Activated CD4-positive, alpha-beta T cell treated with anti-CD3 and anti-CD28 coated beads, Interleukin-2, Interleukin-6, amounts not matched to agents 100 ng/mL and 50 ng/mL, durations not matched to agents 16 hours and 8 hours (primary cell): ENCODE data around the gene SAV1.
"Not testable (repeated sequence)": the region's sequence is repeated elsewhere in the genome, so short reads cannot be mapped to it uniquely, and the experiment has no call there.

ENCODE experiments used
- DNase-seq: peaks from one replicate; pipeline ENCODE4 v3.0.0-alpha.2; 2020

SAV1 gene

DNA sequence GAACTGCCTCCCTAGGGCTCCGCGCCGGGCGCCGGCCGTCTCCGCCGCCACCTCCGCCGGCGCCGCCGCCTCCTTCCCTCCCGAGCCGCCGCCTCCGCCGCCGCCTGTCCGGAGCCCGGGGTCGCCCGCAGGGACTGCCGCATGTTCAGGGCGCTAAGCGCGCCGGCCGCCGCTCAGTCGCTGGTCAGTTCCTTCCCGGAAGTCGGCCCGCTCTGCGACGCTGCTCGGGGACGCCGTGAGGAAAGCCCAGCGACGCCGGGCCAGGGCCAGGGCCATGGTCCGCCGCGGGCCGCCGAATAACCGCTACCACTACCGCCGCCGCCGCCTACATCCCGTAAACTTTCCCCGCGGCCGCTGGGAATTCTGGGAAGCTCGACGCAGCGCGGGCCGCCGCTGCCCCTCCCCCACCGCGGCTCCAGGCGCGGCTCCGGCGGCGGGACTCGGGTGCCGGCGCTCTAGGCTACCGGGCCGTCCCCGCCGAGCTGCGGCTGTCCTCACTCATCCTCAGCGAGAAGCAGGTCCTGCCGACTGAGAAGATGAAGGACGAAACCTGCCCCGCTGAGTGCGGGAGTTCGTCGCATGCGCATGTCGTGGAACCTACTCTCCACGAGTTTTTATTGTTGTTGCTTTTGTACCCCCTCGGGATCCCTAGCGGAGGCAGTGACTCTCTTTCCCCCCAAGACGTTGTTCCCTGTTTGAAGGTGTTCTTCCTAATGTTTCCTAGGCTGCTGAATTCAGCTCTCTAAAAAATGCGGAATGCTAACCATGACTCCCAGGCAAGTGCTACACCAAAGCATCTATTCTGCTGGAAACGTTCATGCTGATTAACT is at the start of gene SAV1:
SAV1 (minus strand) TSS at position 311 of the 830 bp plus-strand sequence. CDS start 339 bp downstream, outside the sequence.
- peak; percentile 66 for DNase-seq

DNA sequence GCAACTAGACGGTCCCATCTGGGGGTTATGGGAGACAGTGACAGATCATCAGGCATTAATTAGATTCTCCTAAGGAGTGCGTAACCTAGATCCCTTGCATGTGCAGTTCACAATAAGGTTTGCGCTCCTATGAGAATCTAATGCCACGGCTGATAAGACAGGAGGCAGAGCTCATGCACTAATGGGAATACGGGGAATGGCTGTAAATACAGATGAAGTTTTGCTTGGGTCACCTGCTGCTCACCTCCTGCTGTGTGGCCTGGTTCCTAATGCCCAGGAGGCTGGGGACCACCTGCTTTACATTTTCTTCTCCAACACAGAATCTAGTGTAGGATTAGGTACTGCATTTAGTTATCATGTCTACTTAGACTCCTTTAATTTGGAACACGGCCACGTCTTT is 49.7 kb upstream of the SAV1 start:
- DNase-seq: no peak

DNA sequence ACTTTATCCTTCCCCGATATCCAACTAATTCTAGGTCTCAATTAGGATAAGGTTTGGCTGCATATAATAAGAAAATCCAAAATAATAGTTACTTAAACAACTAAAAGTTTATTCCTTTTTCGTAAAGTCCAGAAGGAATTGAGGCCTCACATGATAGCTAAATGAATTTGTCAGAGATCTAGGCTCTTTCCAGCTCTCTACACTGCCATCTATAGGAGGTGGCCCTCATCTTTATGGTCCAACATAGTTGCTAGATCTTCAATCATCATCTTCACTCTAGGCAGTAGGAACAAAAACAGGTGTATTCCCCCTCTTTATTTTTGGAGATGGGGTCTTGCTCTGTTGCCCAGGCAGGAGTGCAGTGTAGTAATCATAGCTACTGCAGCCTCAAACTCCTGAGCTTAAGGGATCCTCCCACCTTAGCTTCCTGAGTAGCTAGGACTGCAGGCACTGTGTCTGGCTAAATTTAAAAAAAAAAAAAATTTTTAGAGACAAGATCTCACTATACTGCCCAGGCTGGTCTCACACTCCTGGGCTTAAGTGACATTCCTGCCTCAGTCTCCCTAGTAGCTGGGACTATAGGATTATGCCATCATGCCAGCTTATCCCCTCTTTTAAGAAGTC is 46.5 kb upstream of the SAV1 start:
- peak; percentile 44 for DNase-seq

DNA sequence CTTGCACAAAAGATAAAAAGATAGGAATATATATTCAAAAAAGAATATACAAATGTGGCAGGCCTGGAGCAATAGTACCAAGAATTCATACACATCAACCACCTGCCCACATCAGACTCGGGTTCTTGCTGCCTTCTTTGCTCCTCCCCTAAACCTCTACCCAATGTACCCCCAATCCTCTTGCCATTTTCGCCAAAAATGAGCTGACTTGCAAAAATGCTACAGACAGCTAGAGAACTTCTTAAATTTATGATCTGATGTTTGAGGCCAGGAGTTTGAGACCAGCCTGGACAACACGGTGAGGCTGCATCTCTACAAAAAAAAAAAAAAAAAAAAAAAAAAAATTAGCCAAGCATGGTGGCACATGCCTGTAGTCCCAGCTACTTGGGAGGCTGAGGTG is 42.9 kb upstream of the SAV1 start:
- no peak for DNase-seq

DNA sequence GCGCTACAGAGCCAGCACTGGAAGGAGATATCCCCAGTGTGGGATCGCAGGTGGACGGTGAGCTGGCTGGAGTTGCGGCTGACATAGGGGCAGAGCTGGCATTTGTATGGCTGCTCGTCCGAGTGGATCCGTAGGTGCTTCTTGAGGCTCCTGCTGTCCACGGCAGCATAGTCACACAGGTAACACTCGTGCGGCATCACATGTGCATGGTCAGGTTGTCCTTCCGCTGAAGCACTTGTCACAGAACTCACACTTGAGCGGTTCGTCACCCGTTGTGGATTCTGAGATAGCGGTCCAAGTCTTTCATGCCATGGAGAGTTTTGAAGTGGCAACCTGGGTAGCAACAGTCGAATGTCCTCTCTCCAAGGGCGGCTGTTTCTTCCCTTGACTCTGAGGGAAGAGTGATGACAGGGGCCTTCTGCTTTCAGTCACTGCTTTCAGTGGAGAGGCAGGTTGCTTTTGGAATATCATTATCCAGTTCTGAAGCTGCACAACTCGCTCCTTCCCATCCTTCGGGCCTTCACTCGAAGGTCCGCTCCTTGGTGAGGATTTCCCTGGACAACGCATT is 37.0 kb upstream of the SAV1 start:
- no peak for DNase-seq

DNA sequence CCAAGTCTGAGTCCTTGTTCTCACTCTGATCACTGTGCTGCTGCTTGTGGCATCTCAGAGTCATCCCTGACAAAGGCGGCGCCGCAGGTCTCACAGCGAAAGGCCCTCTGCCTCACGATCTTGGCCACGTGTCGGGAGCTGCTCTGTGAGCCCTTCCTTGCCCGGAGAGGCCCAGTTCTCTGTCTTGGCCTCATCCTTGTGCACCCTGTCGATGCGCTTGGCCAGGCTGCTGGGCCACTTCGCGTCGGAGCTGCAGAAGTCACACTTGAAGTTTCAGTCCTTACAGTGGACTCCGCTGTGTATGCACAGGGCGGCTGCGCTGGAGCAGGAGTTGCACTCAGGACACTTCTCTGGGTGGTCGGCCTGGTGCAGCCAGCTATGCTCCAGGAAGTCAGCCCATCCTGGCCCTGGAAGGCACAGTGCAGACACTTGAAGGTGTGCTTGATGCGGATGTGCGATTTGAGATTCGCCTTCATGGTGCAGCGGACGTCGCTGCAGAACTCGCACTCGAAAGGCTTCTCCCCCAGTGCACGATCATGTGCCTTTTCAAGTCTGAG is 36.4 kb upstream of the SAV1 start:
- no peak for DNase-seq

DNA sequence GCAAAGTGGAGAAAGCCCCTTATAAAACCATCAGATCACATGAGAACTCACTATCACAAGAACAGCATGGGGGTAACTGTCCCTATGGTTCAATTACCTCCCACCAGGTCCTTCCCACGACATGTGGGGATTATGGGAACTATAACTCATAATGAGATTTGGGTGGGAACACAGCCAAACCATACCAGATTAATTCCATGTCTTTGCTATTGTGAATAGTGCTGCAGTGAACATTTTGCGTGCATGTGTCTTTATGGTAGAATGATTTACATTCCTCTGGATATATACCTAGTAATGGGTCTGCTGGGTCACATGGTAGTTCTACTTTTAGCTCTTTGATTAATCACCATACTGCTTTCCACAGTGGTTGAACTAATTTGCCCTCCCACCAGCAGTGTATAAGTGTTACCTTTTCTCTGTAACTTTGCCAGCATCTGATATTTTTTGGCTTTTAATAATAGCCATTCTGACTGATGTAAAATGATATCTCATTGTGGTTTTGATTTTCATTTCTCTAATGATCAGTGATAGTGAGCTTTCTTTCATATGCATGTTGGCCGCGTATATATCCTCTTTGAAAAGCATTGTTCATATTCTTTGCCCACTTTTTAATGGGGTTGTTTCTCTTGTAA is 29.7 kb upstream of the SAV1 start:
- DNase-seq: no peak

DNA sequence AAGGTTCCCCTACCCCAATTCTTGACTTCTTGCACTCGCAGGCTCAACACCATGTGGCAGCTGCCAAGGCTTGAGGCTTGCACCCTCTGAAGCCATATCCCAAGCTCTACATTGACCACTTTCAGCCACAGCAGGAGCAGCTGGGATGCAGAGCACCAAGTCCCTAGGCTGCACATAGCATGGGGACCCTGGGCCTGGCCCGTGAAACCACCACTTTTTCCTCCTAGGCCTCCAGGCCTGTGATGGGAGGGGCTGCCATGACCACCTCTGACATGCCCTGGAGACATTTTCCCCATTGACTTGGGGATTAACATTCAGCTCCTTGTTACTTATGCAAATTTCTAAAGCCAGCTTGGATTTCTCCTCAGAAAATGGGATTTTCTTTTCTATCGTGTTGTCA is 26.2 kb upstream of the SAV1 start:
- not testable (repeated sequence) for DNase-seq

DNA sequence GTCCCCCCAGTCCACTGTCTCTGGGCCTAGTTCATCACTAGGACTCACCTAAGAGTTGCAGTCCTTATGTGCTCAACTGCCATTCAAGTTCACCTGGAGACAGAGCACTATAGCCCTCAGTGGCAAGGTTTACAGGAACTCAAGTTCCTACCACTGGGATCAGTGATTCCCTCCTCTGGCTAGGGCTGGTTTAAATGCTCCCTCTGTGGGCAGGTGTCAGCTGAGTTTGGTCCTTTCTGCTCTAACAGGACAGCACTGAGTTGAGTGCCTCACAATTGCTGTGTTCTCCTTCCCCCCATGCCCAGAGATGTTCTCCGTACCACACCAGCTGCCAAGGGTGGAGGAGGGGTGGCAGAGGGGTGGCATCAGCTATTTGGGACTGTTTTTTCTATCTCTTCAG is 20.8 kb upstream of the SAV1 start:
- no peak for DNase-seq

DNA sequence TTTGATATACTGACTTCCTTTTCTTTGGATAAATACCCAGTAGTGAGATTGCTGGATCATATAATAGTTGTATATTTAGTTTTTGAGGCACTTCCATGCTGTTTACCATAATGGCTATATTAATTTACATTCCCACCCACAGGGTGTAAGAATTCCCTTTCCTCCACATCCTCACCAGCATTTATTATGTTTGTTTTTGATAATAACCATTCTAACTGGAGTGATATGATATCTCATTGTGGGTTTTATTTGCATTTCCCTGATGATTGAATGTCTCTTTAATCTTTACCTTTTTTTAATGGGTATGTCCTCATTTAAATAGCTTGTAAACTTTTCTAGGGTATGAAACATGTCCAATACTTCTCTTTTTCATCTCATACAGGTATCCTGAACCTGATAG is 11.6 kb upstream of the SAV1 start:
- DNase-seq: no peak

DNA sequence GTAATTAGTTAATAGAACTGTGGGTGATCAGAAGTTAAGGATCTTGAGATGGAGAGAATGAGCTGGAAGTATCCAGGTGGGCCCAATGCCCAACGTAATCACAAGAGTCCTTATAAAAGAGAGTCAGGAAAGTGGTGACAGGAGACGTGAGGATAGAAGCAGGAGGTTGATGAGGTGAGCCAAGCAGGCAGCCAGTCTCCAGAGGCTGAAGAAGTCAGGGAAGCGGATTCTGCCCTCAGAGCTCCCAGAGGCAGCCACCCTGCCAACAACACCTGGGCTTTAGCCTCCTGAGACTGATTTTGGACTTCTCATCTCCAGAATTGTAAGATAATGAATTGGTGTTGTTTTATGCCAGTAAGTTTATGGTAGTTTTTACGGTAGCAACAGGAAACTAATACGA is 10.1 kb upstream of the SAV1 start:
- no peak for DNase-seq

DNA sequence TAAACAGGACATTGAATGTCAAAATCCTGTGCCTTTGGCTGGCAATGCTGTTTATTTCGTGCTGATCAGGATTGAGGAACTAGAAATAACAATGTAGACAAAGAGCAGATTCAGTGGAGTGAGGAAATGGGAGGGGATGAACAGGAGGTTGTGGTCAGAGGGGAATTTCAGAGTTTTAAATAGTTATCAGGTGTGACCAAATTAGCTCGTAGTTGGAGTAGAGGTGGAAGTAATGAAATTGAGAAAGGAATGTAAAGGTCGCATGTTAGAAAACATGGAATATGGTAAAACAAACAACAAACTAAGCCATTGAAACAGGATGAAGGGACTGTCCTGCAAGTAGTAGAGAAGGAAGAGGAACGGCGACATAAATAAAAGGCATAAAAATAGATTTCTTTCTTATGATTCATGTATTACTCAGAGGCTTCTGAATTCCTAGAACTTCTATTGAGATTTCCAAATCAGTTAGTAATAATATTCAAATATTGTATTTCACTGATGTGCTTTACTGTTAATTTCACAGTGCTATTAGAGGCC is 9.5 kb upstream of the SAV1 start:
- DNase-seq: no peak

DNA sequence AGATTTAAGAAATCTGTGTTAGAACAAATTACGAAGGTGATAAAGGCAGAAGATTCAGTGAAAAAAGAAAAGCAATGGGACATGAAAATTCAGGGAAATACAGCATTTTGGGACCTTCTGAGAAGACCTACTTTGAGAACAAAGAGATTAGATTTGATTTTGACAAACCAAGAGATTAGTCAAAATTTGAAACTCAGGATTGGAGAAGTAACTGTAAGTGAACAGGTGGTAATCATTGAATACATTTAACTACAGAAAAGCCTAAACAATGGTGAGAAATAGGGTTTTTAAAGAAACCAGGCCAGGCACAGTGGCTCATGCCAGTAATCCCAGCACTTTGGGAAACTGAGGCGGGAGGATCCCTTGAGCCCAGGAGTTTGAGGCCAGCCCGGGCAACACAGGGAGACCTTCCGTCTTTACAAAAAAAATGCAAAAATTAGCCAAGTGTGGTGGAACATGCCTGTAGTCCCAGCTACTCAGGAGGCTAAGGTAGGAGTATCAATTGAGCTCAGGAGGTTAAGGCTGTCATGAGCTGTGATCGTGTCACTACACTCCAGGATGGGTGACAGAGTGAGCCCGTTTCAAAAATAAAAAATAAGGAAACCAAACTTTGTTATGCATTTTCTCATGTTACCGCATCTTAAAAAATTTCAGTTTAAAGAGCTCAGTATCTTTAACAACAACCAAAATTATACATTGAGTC is 8.9 kb upstream of the SAV1 start:
- DNase-seq: no peak

DNA sequence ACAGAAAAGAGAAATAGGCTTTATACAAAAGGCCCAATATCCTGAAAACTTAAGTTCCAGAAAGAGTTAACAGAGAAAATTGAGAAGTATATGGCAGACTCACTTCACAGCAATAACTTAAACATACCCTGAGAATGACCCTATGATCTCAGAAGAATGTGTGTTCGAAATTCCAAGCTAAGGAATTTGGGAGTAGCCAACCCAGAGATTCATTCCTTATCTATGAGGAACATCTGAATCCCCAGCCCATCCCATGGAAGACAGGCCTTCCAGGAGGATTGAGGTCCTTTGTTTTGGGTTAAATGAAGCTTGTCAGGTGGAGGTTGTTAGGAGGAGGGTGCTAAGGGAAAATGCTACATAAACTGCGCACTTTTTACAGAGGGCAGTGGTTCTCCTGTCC is 7.5 kb upstream of the SAV1 start:
- no peak for DNase-seq

DNA sequence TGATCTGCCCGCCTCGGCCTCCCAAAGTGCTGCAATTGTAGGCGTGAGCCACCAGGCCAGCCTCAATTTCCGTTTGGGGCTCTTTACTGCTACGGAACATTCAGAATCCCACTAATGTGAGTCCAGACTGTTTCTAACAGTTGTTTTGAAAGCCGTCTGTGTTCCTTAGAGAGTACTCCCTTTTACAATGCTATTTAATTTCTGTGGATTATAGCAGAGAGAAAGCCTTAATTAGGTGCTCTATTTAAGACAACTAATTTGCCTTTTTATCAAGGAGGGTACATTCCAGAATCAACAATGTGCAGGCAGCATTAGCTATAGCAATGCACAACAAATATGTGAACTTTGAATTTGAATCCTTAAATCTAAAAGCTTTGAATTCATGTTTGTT is 2.8 kb upstream of the SAV1 start:
- no peak for DNase-seq

DNA sequence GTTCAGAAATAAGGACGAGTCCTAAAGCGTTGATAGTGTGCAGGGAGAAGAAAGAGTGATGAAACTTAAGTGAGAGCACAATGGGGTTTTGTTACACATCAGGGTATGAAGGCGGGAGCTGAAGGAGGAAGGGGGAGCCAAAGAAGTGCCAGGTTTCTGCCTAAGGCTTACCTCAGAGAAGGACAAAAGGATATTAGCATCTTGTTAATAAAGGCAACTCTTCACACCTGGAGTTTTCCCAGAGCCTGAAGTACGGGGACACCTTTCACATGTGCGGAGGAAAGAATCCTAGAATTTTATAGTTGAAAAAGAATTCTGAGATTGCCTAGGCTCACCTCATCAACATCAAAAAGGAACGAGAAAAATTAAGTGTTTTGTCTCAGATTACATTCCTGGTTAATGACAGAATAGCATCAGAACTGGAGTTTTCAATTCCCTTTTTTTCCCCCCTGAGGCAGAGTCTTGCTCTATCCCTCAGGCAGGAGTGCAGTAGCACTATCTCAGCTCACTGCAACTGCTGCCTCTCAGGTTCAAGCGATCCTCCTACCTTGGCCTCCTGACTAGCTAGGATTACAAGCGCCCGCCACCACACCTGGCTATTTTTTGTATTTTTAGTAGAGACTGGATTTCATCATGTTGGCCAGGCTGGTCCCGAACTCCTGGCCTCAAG is 2.2 kb upstream of the SAV1 start:
- DNase-seq: no peak

DNA sequence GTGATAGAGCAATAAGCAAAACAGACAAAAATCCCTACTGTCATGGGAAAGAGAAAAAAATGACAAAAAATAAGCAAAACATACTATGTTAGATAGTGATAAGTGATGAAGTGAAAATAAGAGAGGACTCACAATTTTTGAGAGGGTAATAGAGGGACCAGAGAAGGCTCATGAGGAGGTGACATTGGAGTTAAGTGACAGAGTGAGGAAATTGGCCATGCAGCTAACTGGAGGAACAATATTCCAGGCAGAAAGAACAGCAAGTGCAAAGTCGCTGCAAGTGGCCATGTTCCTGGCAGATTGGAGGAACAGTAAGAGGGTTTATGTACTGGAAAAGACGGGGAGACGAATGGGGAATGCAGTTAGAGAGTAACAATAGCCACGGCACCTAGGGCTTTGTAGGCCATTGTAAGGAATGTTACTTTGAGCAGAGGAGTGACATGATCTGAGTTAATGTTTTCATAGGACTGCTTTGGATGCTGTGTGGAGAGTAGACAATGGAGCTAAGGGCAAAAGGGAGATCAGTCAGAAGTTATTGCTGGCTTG is 1.4 kb upstream of the SAV1 start:
- DNase-seq: no peak

DNA sequence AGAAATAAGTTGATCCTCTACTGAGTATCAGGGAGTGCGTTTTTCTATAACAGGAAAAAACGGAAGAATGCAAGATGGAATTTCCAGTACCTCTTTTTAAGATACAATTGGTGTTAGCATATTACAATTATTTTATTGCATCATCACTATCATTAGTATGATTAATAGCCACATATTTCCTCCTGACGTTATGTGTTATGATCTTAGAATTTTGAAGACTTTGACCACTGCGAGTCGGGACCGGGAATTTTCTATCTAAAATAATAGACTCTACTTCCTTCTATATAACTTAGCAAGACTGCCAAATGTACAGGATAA is 679 bp upstream of the SAV1 start:
- DNase-seq: no peak

DNA sequence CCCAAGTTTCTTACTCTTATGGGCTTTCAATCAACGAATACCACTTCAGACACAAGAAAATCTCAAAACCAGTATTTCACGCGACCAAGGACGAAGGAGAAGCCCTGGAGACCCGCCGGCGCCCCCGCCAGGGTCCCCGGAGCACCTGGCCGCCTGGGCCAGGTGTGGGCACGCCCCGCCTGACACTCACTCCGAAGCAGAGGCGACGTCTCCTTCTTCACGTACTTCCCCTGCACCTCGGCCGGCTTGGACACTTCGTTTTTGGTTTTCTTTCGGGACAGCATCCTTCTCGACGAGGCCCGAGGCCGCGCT is 466 bp downstream of the SAV1 start:
- DNase-seq: peak; percentile 36

DNA sequence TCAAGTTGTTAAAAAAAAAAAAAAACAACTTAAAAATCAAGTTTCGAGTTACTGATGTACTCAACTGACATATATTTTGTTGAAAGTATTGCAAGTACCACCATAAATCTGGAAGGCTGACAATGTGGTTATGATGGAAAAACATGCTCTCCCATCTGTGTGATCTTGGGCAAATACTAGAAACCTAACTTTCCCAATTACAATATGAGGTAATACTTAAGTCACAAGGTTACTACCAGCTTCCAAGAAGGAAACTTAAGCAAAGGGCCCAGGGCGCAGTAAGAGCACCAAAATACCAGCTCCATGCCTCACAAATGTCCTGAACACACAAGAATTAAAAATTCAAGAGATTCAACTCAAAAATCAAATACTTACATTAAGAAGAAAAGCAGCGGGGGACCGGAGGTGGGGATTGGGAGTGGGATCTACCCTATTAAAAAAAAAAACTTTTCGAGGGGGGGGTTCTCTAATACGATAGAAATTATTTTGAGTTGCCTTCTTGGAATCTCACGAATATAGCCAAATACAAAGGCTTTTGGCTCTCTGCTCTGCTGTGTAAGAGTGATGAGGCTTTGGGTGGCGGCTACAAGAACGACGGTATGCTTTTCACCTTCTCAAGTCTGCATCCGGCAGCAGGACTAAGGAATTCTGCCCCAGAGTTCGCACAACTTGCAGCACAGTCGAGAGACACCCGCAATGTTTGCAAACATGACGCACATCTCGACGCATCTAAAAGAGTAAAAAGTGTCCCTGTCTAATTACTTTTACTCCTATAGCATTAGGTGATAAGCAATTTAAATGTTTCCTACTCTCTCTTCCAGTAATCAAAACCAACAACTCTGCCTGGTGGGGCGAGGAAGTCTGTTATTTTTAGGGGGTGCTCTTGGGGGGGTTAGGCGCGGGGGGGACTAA is 1.1 kb downstream of the SAV1 start:
- peak; percentile 19 for DNase-seq

DNA sequence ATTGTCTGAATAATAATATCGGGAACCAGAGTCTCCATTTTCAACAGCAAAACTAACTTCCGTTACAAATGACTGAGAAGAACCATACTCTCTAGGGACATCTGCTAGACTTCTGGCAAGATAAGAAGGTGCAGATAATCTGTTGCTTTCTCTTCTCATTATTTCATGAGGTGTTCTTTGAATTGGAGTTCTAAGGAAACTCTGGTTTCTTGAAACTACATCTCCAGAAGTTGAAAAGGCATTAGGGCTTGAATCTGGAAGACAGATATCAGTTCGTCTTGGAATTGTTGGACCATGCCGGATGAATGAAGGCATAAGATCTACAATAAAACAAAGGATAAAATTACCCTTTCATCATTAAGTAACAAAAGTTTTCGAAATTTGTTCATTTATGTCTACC is 2.8 kb downstream of the SAV1 start:
- not testable (repeated sequence) for DNase-seq
